Panc1 (cell line): ENCODE measurements around the gene APOLD1. TPM values are rescaled to one million over a fixed set of nuclear protein-coding genes. Genes with fewer than 3 reads are reported as not detected.
"Not testable (repeated sequence)": the region's sequence is repeated elsewhere in the genome, so short reads cannot be mapped to it uniquely, and the experiment has no call there.

ENCODE experiments used
- ATAC-seq: fragments of 200-7000 bp; cut with Tn5 transposase; 2 replicates; pipeline ENCODE4 v1.9.1; 2020; ENCODE audit warnings: mild to moderate bottlenecking, moderate library complexity
- BruUV-seq: library from RNA; stranded (reverse); fragments of 400-500 nt; replicated peaks from 2 replicates; lab custom pipeline; 2021; lab: Mats Ljungman, UMichigan
- CTCF ChIA-PET: fragments of 300-600 bp; sonication (Branson Sonifier 250); formaldehyde crosslinking; loops from one replicate; lab custom pipeline; 2022; ENCODE audit warnings: antibody characterized with exemption; lab: Charles Lee
- POLR2A ChIA-PET: fragments of 300-600 bp; sonication (Branson Sonifier 250); formaldehyde crosslinking; loops from one replicate; lab custom pipeline; 2022; ENCODE audit warnings: antibody characterized with exemption; lab: Charles Lee
- DNase-seq: peaks from one replicate; pipeline ENCODE4 v3.0.0-alpha.2; 2010; ENCODE audit warnings: low read depth, low spot score
- H3K27ac ChIP-seq: 2 replicates; pipeline ENCODE4 v1.5.1; 2011; ENCODE audit warnings: mild to moderate bottlenecking, low read length, inconsistent platforms
- H3K27me3 ChIP-seq: fragments of 200-500 bp; sonication (Bioruptor generic); 2 replicates; pipeline ENCODE4 v1.6.0; 2014; ENCODE audit warnings: low read length, inconsistent platforms; ENCODE audit not compliant: control insufficient read depth, insufficient read depth
- H3K36me3 ChIP-seq: fragments of 200-500 bp; sonication (Bioruptor generic); 2 replicates; pipeline ENCODE4 v1.5.1; 2014; ENCODE audit warnings: inconsistent platforms, mild to moderate bottlenecking, low read length, moderate library complexity; ENCODE audit not compliant: control insufficient read depth, insufficient read depth
- H3K4me1 ChIP-seq: 2 replicates; pipeline ENCODE4 v1.5.1; 2011; ENCODE audit warnings: inconsistent platforms, mild to moderate bottlenecking, low read length, moderate library complexity; ENCODE audit not compliant: control insufficient read depth, insufficient read depth
- H3K4me3 ChIP-seq, 2 experiments: 2 replicates each; pipeline ENCODE4 v1.5.1; 2011 to 2012; ENCODE audit warnings: low read depth in 2 of 2, low read length in 2 of 2, mild to moderate bottlenecking in 2 of 2, inconsistent platforms in 1 of 2, moderate library complexity in 1 of 2
- H3K9me3 ChIP-seq: fragments of 200-500 bp; sonication (Bioruptor generic); 2 replicates; pipeline ENCODE4 v1.5.1; 2014; ENCODE audit warnings: low read depth, mild to moderate bottlenecking, inconsistent platforms, low read length, moderate library complexity; ENCODE audit not compliant: control insufficient read depth, insufficient read depth
- CTCF ChIP-seq: fragments of 450-650 bp; IDR thresholded peaks from 2 replicates; pipeline ENCODE4 v1.5.1; 2017; ENCODE audit warnings: mild to moderate bottlenecking
- POLR2AphosphoS5 ChIP-seq: IDR thresholded peaks from 2 replicates; pipeline ENCODE4 v1.6.1; 2012; ENCODE audit warnings: mild to moderate bottlenecking, low read depth, low read length, moderate library complexity
- SIN3A ChIP-seq: IDR thresholded peaks from 2 replicates; pipeline ENCODE4 v1.6.1; 2012; ENCODE audit warnings: low read depth, mild to moderate bottlenecking, low read length, moderate library complexity, borderline replicate concordance; ENCODE audit not compliant: insufficient read depth
- TCF7L2 ChIP-seq: IDR thresholded peaks from 2 replicates; pipeline ENCODE4 v1.6.1; 2011; ENCODE audit warnings: mild to moderate bottlenecking, low read depth, low read length, inconsistent platforms
- in situ Hi-C: cut with HindIII; loops from 2 replicates; pipeline ENCODE4 v1.10.0; 2016; ENCODE audit warnings: low sequenced_read_pairs, low pct_unique_long_range_greater_than_20kb
- intact Hi-C: fragments of 100-400 bp; cut with micrococcal nuclease; formaldehyde crosslinking; loops from one replicate; pipeline ENCODE4 v1.10.0; 2022; ENCODE audit not compliant: unreplicated experiment
- total RNA-seq: library from RNA; stranded (reverse); gene quantifications from one replicate; pipeline ENCODE4 v1.2.1, GENCODE V29; 2021; ENCODE audit not compliant: unreplicated experiment
- TF ChIP-seq, protein P1 (sequence below), 2 experiments: IDR thresholded peaks; 2 replicates each; pipeline ENCODE4 v1.6.1; 2011 to 2012; ENCODE audit warnings: low read depth in 2 of 2, control low read depth in 1 of 2, low read length in 1 of 2, mild to moderate bottlenecking in 1 of 2, moderate library complexity in 1 of 2; ENCODE audit not compliant: insufficient read depth in 1 of 2

The APOLD1 gene
- total RNA-seq, 1 experiment from 2014 or later = 4.1 TPM

GRCh38 chr12:12800406-12801180 is 15.1 kb downstream of the APOLD1 start:
- no peak overlapping the region for H3K4me3 ChIP-seq
- no TSS peak for BruUV-seq
- intact Hi-C loops (no loop called here), in situ Hi-C loops (no loop called here)
- peaks cover 23% of the 10 kb centered on the region for H3K4me1 ChIP-seq
- CTCF ChIA-PET = no interaction called here
- H3K9me3 ChIP-seq = no peaks in the 10 kb centered on the region
- no peak for TF ChIP-seq POLR2AphosphoS5
- no peak for TF ChIP-seq CTCF
- no peak for TF ChIP-seq TCF7L2
- no peak for TF ChIP-seq SIN3A
- TF ChIP-seq, protein P1, sequence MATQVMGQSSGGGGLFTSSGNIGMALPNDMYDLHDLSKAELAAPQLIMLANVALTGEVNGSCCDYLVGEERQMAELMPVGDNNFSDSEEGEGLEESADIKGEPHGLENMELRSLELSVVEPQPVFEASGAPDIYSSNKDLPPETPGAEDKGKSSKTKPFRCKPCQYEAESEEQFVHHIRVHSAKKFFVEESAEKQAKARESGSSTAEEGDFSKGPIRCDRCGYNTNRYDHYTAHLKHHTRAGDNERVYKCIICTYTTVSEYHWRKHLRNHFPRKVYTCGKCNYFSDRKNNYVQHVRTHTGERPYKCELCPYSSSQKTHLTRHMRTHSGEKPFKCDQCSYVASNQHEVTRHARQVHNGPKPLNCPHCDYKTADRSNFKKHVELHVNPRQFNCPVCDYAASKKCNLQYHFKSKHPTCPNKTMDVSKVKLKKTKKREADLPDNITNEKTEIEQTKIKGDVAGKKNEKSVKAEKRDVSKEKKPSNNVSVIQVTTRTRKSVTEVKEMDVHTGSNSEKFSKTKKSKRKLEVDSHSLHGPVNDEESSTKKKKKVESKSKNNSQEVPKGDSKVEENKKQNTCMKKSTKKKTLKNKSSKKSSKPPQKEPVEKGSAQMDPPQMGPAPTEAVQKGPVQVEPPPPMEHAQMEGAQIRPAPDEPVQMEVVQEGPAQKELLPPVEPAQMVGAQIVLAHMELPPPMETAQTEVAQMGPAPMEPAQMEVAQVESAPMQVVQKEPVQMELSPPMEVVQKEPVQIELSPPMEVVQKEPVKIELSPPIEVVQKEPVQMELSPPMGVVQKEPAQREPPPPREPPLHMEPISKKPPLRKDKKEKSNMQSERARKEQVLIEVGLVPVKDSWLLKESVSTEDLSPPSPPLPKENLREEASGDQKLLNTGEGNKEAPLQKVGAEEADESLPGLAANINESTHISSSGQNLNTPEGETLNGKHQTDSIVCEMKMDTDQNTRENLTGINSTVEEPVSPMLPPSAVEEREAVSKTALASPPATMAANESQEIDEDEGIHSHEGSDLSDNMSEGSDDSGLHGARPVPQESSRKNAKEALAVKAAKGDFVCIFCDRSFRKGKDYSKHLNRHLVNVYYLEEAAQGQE (IDR thresholded peaks at IDR 0.05; ENCODE audit: insufficient read depth in 1 of 2, low read depth in 2 of 2, low read length in 1 of 2) = no peak
- H3K36me3 ChIP-seq = no peaks in the 10 kb centered on the region
- no peak for DNase-seq
- H3K27ac ChIP-seq = peak overlapping the region; percentile 59; the same call in 1 of the 2 replicates
- POLR2A ChIA-PET = interaction anchor here (0.6 kb wide), 1 partner anchor 414 kb away, joined by 3 read pairs; no protein-coding TSS in a partner anchor
- no peak for ATAC-seq
- no peaks in the 10 kb centered on the region for H3K27me3 ChIP-seq

- DNase-seq, intact Hi-C loops, H3K27ac ChIP-seq, H3K27me3 ChIP-seq, ATAC-seq, H3K36me3 ChIP-seq, in situ Hi-C loops, BruUV-seq, CTCF ChIA-PET, H3K4me3 ChIP-seq, H3K9me3 ChIP-seq: not testable (repeated sequence)
- peaks cover 23% of the 10 kb centered on the region for H3K4me1 ChIP-seq
- POLR2A ChIA-PET = interaction anchor here (0.7 kb wide), 1 partner anchor 79 kb away, joined by 16 read pairs; no protein-coding TSS in a partner anchor
Observed at GRCh38 chr12:12801656-12802055, 16.2 kb downstream of the APOLD1 start.

- DNase-seq (no peak), ATAC-seq (peak; percentile 91)
- peaks cover 31% of the 10 kb centered on the region for H3K4me1 ChIP-seq
- H3K4me3 ChIP-seq = no peak overlapping the region
- no peaks in the 10 kb centered on the region for H3K36me3 ChIP-seq
- in situ Hi-C loops (no loop called here), intact Hi-C loops (no loop called here)
- no TSS peak for BruUV-seq
- no peaks in the 10 kb centered on the region for H3K27me3 ChIP-seq
- TF ChIP-seq POLR2AphosphoS5 (no peak), CTCF (no peak), SIN3A (no peak), TCF7L2 (no peak)
- TF ChIP-seq, protein P1 (IDR thresholded peaks at IDR 0.05; ENCODE audit: insufficient read depth in 1 of 2, low read depth in 2 of 2, low read length in 1 of 2) = no peak
- ChIA-PET POLR2A (interaction anchor here (0.6 to 1.9 kb wide), 6 partner anchors 10 to 167 kb away, joined by 3 to 6 read pairs (median 4); partner anchors contain the start of gene DDX47), CTCF (no interaction called here)
- H3K9me3 ChIP-seq = no peaks in the 10 kb centered on the region
- H3K27ac ChIP-seq = peak overlapping the region; percentile 75
Observed at GRCh38 chr12:12803186-12803585, 17.7 kb downstream of the APOLD1 start.
